Adrenal gland (tissue), 5 donors: ENCODE data around the gene BUB3.

Experiments
- CTCF ChIP-seq, 6 experiments: fragments of 450-650 bp in 4 of 6; fragments of 200-600 bp in 2 of 6; sonication (generic) in 1 of 6; IDR thresholded peaks; 1 replicate in 5 of 6; 2 replicates in 1 of 6; pipeline versions ENCODE4 v1.5.1 to v1.8.0; 2016 to 2021; ENCODE audit warnings: antibody characterized with exemption in 6 of 6, mild to moderate bottlenecking in 2 of 6, moderate library complexity in 1 of 6
- POLR2A ChIP-seq, 2 donors: fragments of 450-650 bp; IDR thresholded peaks; one replicate each; pipeline ENCODE4 v1.6.1; 2017; ENCODE audit warnings: antibody characterized with exemption in 2 of 2, mild to moderate bottlenecking in 2 of 2, moderate library complexity in 1 of 2
- donor health status: DM: no; HTN: no; CAD: no.

GRCh38 chr10:123153486-123154091 is 613 bp upstream of the BUB3 start:
- TF ChIP-seq CTCF (IDR thresholded peaks at IDR 0.05), result no peak
- TF ChIP-seq POLR2A (IDR thresholded peaks at IDR 0.05), result no peak
